IMR-90 (cell line): ENCODE results near the gene IREB2. TPM values are rescaled to one million over a fixed set of nuclear protein-coding genes. Genes with fewer than 3 reads are reported as not detected.

Source experiments
- ATAC-seq: fragments of 200-7000 bp; cut with Tn5 transposase; 2 replicates; pipeline ENCODE4 v1.9.1; 2020; ENCODE audit warnings: low read depth, mild to moderate bottlenecking, moderate library complexity
- BruUV-seq: library from RNA; stranded (reverse); fragments of 400-500 nt; replicated peaks from 2 replicates; lab custom pipeline; 2021; lab: Mats Ljungman, UMichigan
- CTCF ChIA-PET: fragments of 300-600 bp; formaldehyde crosslinking; extraction: SDS; loops from one replicate; lab custom pipeline; 2021; ENCODE audit warnings: antibody characterized with exemption; lab: Yijun Ruan, JAX
- POLR2A ChIA-PET: fragments of 300-600 bp; sonication (Branson Sonifier 250); formaldehyde crosslinking; loops from one replicate; lab custom pipeline; 2022; ENCODE audit warnings: antibody characterized with exemption; ENCODE audit not compliant: unreplicated experiment; lab: Charles Lee
- DNase-seq: peaks from one replicate; pipeline ENCODE4 v3.0.0; 2013
- H2AFZ ChIP-seq: replicated peaks from 2 replicates; pipeline ENCODE3; 2013; ENCODE audit warnings: low read length, mild to moderate bottlenecking; ENCODE audit not compliant: poor library complexity
- H2AK5ac ChIP-seq: 2 replicates; pipeline ENCODE4 v1.6.1; 2013; ENCODE audit warnings: low read depth, low read length, inconsistent platforms
- H2AK9ac ChIP-seq: replicated peaks from 2 replicates; pipeline ENCODE3; 2013; ENCODE audit warnings: mild to moderate bottlenecking, low read depth, low read length, moderate library complexity; ENCODE audit not compliant: poor library complexity
- H2BK120ac ChIP-seq: 2 replicates; pipeline ENCODE4 v1.6.1; 2013; ENCODE audit warnings: low read depth, low read length, inconsistent platforms
- H2BK15ac ChIP-seq: 3 replicates; pipeline ENCODE4 v1.6.1; 2013; ENCODE audit warnings: low read depth, low read length, inconsistent platforms
- H2BK20ac ChIP-seq: 2 replicates; pipeline ENCODE4 v1.6.1; 2013; ENCODE audit warnings: low read depth, mild to moderate bottlenecking, inconsistent platforms, low read length, moderate library complexity
- H2BK5ac ChIP-seq: 2 replicates; pipeline ENCODE4 v1.6.1; 2013; ENCODE audit warnings: mild to moderate bottlenecking, low read depth, low read length, inconsistent platforms; ENCODE audit not compliant: poor library complexity, severe bottlenecking
- H3K14ac ChIP-seq: replicated peaks from 2 replicates; pipeline ENCODE4 v1.6.1; 2013; ENCODE audit warnings: low read depth, low read length, inconsistent platforms
- H3K18ac ChIP-seq: 2 replicates; pipeline ENCODE4 v1.6.1; 2013; ENCODE audit warnings: low read depth, low read length, control low read depth
- H3K23ac ChIP-seq: 2 replicates; pipeline ENCODE4 v1.6.1; 2013; ENCODE audit warnings: low read depth, low read length, inconsistent platforms
- H3K27ac ChIP-seq: 2 replicates; pipeline ENCODE4 v1.5.1; 2013; ENCODE audit warnings: mild to moderate bottlenecking, control low read depth, low read length; ENCODE audit not compliant: insufficient read depth
- H3K27me3 ChIP-seq: 2 replicates; pipeline ENCODE4 v1.6.1; 2013; ENCODE audit warnings: low read length; ENCODE audit not compliant: control insufficient read depth, insufficient read depth
- H3K36me3 ChIP-seq: 2 replicates; pipeline ENCODE4 v1.6.1; 2013; ENCODE audit warnings: low read length, mixed read lengths; ENCODE audit not compliant: control insufficient read depth, insufficient read depth
- H3K4ac ChIP-seq: 2 replicates; pipeline ENCODE4 v1.6.1; 2013; ENCODE audit warnings: low read depth, low read length, inconsistent platforms
- H3K4me1 ChIP-seq: 2 replicates; pipeline ENCODE4 v1.6.1; 2013; ENCODE audit warnings: low read length, mixed read lengths; ENCODE audit not compliant: control insufficient read depth, insufficient read depth
- H3K4me2 ChIP-seq: 2 replicates; pipeline ENCODE4 v1.6.1; 2013; ENCODE audit warnings: low read depth, mild to moderate bottlenecking, control low read depth, low read length, moderate library complexity
- H3K4me3 ChIP-seq: 2 replicates; pipeline ENCODE4 v1.5.1; 2013; ENCODE audit warnings: low read depth, mild to moderate bottlenecking, control low read depth, low read length, moderate library complexity; ENCODE audit not compliant: insufficient read depth
- H3K56ac ChIP-seq: 2 replicates; pipeline ENCODE4 v1.6.1; 2013; ENCODE audit warnings: low read length, inconsistent platforms; ENCODE audit not compliant: insufficient read depth; ENCODE audit errors: extremely low read depth
- H3K79me1 ChIP-seq, 2 experiments: 2 replicates each; pipeline ENCODE4 v1.6.1; 2013; ENCODE audit warnings: low read length in 2 of 2, inconsistent platforms in 1 of 2, low read depth in 1 of 2
- H3K9ac ChIP-seq: 2 replicates; pipeline ENCODE4 v1.6.1; 2013; ENCODE audit warnings: low read depth, low read length, control low read depth
- H3K9me1 ChIP-seq: 2 replicates; pipeline ENCODE4 v1.6.1; 2013; ENCODE audit warnings: low read length, inconsistent platforms; ENCODE audit not compliant: insufficient read depth
- H3K9me3 ChIP-seq: 2 replicates; pipeline ENCODE4 v1.6.1; 2013; ENCODE audit warnings: low read length; ENCODE audit not compliant: control insufficient read depth, insufficient read depth
- H4K20me1 ChIP-seq: 2 replicates; pipeline ENCODE4 v1.6.1; 2013; ENCODE audit warnings: low read length, inconsistent platforms; ENCODE audit not compliant: insufficient read depth
- H4K5ac ChIP-seq: 2 replicates; pipeline ENCODE4 v1.6.1; 2013; ENCODE audit warnings: mild to moderate bottlenecking, low read depth, low read length, control low read depth
- H4K8ac ChIP-seq, 2 experiments: 2 replicates each; pipeline ENCODE4 v1.6.1; 2013; ENCODE audit warnings: low read depth in 2 of 2, low read length in 2 of 2, control low read depth in 1 of 2, inconsistent platforms in 1 of 2
- H4K91ac ChIP-seq: 2 replicates; pipeline ENCODE4 v1.6.1; 2013; ENCODE audit warnings: low read depth, low read length, inconsistent platforms; ENCODE audit not compliant: insufficient read depth
- BHLHE40 ChIP-seq: fragments of 150-350 bp; IDR thresholded peaks from 2 replicates; pipeline ENCODE4 v1.6.1; 2016; ENCODE audit warnings: mild to moderate bottlenecking, low read depth, low read length
- CEBPB ChIP-seq: IDR thresholded peaks from 2 replicates; pipeline ENCODE4 v1.6.1; 2012; ENCODE audit warnings: low read depth, low read length, improper control_type of control experiment
- CHD1 ChIP-seq: IDR thresholded peaks from 2 replicates; pipeline ENCODE4 v1.6.1; 2012; ENCODE audit warnings: low read depth, low read length, improper control_type of control experiment
- CTCF ChIP-seq: conservative IDR thresholded peaks from 2 replicates; pipeline ENCODE4 v1.5.1; 2012; ENCODE audit warnings: mild to moderate bottlenecking, low read depth, low read length, improper control_type of control experiment
- FOS ChIP-seq: fragments of 150-350 bp; IDR thresholded peaks from 2 replicates; pipeline ENCODE4 v1.6.1; 2016; ENCODE audit warnings: low read depth, low read length
- MAFK ChIP-seq: IDR thresholded peaks from 2 replicates; pipeline ENCODE4 v1.6.1; 2012; ENCODE audit warnings: low read depth, low read length, improper control_type of control experiment
- MAZ ChIP-seq: IDR thresholded peaks from 2 replicates; pipeline ENCODE4 v1.6.1; 2012; ENCODE audit warnings: low read depth, mild to moderate bottlenecking, low read length, improper control_type of control experiment, moderate library complexity, borderline replicate concordance
- MXI1 ChIP-seq: IDR thresholded peaks from 2 replicates; pipeline ENCODE4 v1.6.1; 2012; ENCODE audit warnings: low read depth, mild to moderate bottlenecking, low read length, moderate library complexity, borderline replicate concordance
- NFE2L2 ChIP-seq: fragments of 150-350 bp; IDR thresholded peaks from 2 replicates; pipeline ENCODE4 v1.6.1; 2016; ENCODE audit warnings: low read depth, mild to moderate bottlenecking, low read length
- POLR2A ChIP-seq: IDR thresholded peaks from 2 replicates; pipeline ENCODE4 v1.6.1; 2012; ENCODE audit warnings: mild to moderate bottlenecking, low read depth, low read length
- RAD21 ChIP-seq: IDR thresholded peaks from 2 replicates; pipeline ENCODE4 v1.6.1; 2012; ENCODE audit warnings: low read length, improper control_type of control experiment
- RCOR1 ChIP-seq: IDR thresholded peaks from 2 replicates; pipeline ENCODE4 v1.6.1; 2012; ENCODE audit warnings: mild to moderate bottlenecking, low read length, improper control_type of control experiment; ENCODE audit not compliant: insufficient replicate concordance
- RFX5 ChIP-seq: IDR thresholded peaks from 2 replicates; pipeline ENCODE4 v1.8.0; 2012; ENCODE audit warnings: low read depth, mild to moderate bottlenecking, low read length, moderate library complexity
- SMC3 ChIP-seq: fragments of 150-350 bp; IDR thresholded peaks from 2 replicates; pipeline ENCODE4 v1.6.1; 2016; ENCODE audit warnings: low read depth, mild to moderate bottlenecking, antibody characterized with exemption, low read length, moderate library complexity
- USF2 ChIP-seq: fragments of 150-350 bp; IDR thresholded peaks from 2 replicates; pipeline ENCODE4 v1.6.1; 2017; ENCODE audit warnings: mild to moderate bottlenecking, antibody characterized with exemption, low read length, low read depth
- WGBS, 2 experiments: methylation state at CpG; one replicate each; pipeline versions ENCODE4 v1.1.5 to v1.1.7; 2013; ENCODE audit warnings: missing lambda C conversion rate in 2 of 2; ENCODE audit not compliant: insufficient read length in 1 of 2; ENCODE audit errors: extremely low coverage in 2 of 2; 5-methylcytosine and 5-hydroxymethylcytosine counted together
- dilution Hi-C: fragments of 300-500 bp; cut with HindIII; formaldehyde crosslinking; loops from one replicate; pipeline ENCODE4 v1.14.3; 2018; ENCODE audit warnings: low sequenced_read_pairs; ENCODE audit not compliant: unreplicated experiment
- in situ Hi-C: fragments of 300-500 bp; cut with MboI; formaldehyde crosslinking; loops from 3 replicates; pipeline ENCODE4 v1.14.3; 2019; ENCODE audit warnings: low sequenced_read_pairs, inconsistent platforms, mixed read lengths
- intact Hi-C: fragments of 100-400 bp; cut with micrococcal nuclease; formaldehyde crosslinking; loops from 2 replicates; pipeline ENCODE4 v1.10.0; 2022
- polyA plus RNA-seq, 3 experiments: library from polyadenylated mRNA; depleted of rRNA; stranded (reverse); fragments of >200 nt; gene quantifications; 2 replicates each; pipeline ENCODE4 v1.2.3, GENCODE V29; 2012; ENCODE audit warnings: low replicate concordance in 1 of 3
- total RNA-seq: library from RNA; depleted of rRNA; stranded (reverse); fragments of >200 nt; gene quantifications from 2 replicates; pipeline ENCODE4 v1.2.3, GENCODE V29; 2012
- TF ChIP-seq, protein P1 (sequence below): fragments of 150-350 bp; IDR thresholded peaks from 2 replicates; pipeline ENCODE4 v1.6.1; 2016; ENCODE audit warnings: low read depth, mild to moderate bottlenecking, low read length, moderate library complexity, borderline replicate concordance

Gene IREB2
- total and polyA plus RNA-seq, 2 of the 4 experiments (the other 2 are of a cell fraction) = 12.2 to 13.5 TPM

DNA sequence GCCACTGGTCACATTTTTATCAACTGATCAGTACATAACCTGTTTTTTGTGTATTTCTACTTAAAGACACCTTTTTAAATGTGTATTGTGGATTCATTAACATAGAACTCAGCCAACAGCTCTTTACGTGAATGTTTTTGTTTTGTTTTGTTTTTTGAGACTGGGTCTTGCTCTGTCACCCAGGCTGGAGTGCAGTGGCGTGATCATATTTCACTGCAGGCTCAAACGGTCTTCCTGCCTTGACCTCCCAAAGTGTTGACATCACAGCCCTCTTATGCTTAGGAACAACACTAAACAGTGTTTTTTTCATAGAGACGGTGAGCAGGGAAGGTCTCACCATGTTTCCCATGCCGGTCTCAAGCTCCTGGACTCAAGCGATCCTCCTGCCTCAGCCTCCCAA lies 112.2 kb downstream of the IREB2 start:
- H3K56ac ChIP-seq = no peak overlapping the region
- ATAC-seq = no peak
- H3K9me3 ChIP-seq = no peaks in the 10 kb centered on the region
- H3K14ac ChIP-seq = no peak overlapping the region
- no peak overlapping the region for H2BK15ac ChIP-seq
- H2BK20ac ChIP-seq = no peak overlapping the region
- H2AK5ac ChIP-seq = no peak overlapping the region
- no peak overlapping the region for H3K9ac ChIP-seq
- H3K27ac ChIP-seq = no peak overlapping the region
- no peak overlapping the region for H2AFZ ChIP-seq
- peaks cover 3% of the 10 kb centered on the region; the same call in 1 of the 2 replicates for H3K9me1 ChIP-seq
- peaks cover 38% of the 10 kb centered on the region for H3K36me3 ChIP-seq
- no peak overlapping the region for H4K5ac ChIP-seq
- H3K18ac ChIP-seq = no peak overlapping the region
- no peak overlapping the region for H3K4ac ChIP-seq
- no peak overlapping the region for H3K4me2 ChIP-seq
- POLR2A ChIA-PET = no interaction called here
- intact Hi-C loops = no loop called here
- H4K8ac ChIP-seq = no peak overlapping the region
- H3K4me1 ChIP-seq = no peaks in the 10 kb centered on the region
- in situ Hi-C loops = no loop called here
- H3K23ac ChIP-seq = no peak overlapping the region
- no peak for TF ChIP-seq NFE2L2
- TF ChIP-seq, protein P1, sequence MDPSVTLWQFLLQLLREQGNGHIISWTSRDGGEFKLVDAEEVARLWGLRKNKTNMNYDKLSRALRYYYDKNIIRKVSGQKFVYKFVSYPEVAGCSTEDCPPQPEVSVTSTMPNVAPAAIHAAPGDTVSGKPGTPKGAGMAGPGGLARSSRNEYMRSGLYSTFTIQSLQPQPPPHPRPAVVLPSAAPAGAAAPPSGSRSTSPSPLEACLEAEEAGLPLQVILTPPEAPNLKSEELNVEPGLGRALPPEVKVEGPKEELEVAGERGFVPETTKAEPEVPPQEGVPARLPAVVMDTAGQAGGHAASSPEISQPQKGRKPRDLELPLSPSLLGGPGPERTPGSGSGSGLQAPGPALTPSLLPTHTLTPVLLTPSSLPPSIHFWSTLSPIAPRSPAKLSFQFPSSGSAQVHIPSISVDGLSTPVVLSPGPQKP = no peak
- TF ChIP-seq RFX5 = no peak
- no peak for TF ChIP-seq SMC3
- TF ChIP-seq MAFK = no peak
- no peak for TF ChIP-seq RAD21
- TF ChIP-seq CEBPB = no peak
- no peak for TF ChIP-seq POLR2A
- TF ChIP-seq CTCF = no peak
- TF ChIP-seq FOS = no peak
- TF ChIP-seq MXI1 = no peak
- no peak for TF ChIP-seq RCOR1
- TF ChIP-seq MAZ = no peak
- TF ChIP-seq BHLHE40 = no peak
- no peak for TF ChIP-seq CHD1
- no peak for TF ChIP-seq USF2
- H2BK120ac ChIP-seq = no peak overlapping the region
- no peaks in the 10 kb centered on the region for H4K20me1 ChIP-seq
- H2AK9ac ChIP-seq = no peak overlapping the region
- no peak for DNase-seq
- H4K91ac ChIP-seq = no peak overlapping the region
- dilution Hi-C loops = no loop called here
- no peaks in the 10 kb centered on the region for H3K27me3 ChIP-seq
- no peaks in the 10 kb centered on the region for H3K79me1 ChIP-seq
- CTCF ChIA-PET = no interaction called here
- no peak overlapping the region for H2BK5ac ChIP-seq
- H3K4me3 ChIP-seq = no peak overlapping the region
- WGBS, 2 experiments = 58% methylated on average over 3 of the region's 6 CpGs; no CpG with 5 or more reads in 1 of the 2 experiments
- no TSS peak for BruUV-seq
